ENCODE data around the gene SSTR4.

- no peak for TF ChIP-seq CTCF (IDR thresholded peaks at IDR 0.05; ENCODE audit: low read depth, low read length, missing input control)
- TF ChIP-seq EGR1 (IDR thresholded peaks at IDR 0.05; ENCODE audit: low read depth in 2 of 2) = no peak
- no peak for TF ChIP-seq TAF1 (conservative IDR thresholded peaks at IDR 0.05)
- no peak for TF ChIP-seq SP1 (IDR thresholded peaks at IDR 0.05)
- TF ChIP-seq GABPA (IDR thresholded peaks at IDR 0.05 in 1 of 2, conservative IDR thresholded peaks at IDR 0.05 in 1 of 2) = no peak
These were observed 32.8 kb upstream of the SSTR4 start for GRCh38 chr20:23002276-23002675.

All from liver (tissue), 3 donors.